GM12872 (cell line): ENCODE data around the gene AQP5.
A peak's percentile ranks its signal among the peaks of the same experiment; 100 is the strongest.

Experiments
- CTCF ChIP-seq: IDR thresholded peaks from 3 replicates; pipeline ENCODE4 v1.5.1; 2011; ENCODE audit warnings: low read depth, mild to moderate bottlenecking, low read length, moderate library complexity; ENCODE audit not compliant: insufficient read depth

The AQP5 gene

GRCh38 chr12:49942921-49943624, 18.6 kb upstream of the AQP5 start:
- TF ChIP-seq CTCF: no peak

- no peak for TF ChIP-seq CTCF
Measured at GRCh38 chr12:49943625-49943960, 18.1 kb upstream of the AQP5 start.

- TF ChIP-seq CTCF: no peak
Measured at GRCh38 chr12:49944046-49944445, 17.6 kb upstream of the AQP5 start.

GRCh38 chr12:49944718-49945117, 17.0 kb upstream of the AQP5 start:
- TF ChIP-seq CTCF: no peak

- peak; percentile 99 for TF ChIP-seq CTCF
Measured at GRCh38 chr12:49945394-49946080, 16.1 kb upstream of the AQP5 start.

GRCh38 chr12:49946086-49946485, 15.6 kb upstream of the AQP5 start:
- TF ChIP-seq CTCF: no peak

- TF ChIP-seq CTCF: no peak
Measured at GRCh38 chr12:49946497-49946896, 15.2 kb upstream of the AQP5 start.
